Parathyroid adenoma (tissue), 2 donors: ENCODE results near the gene ATXN7.

ENCODE experiments used
- H2AFZ ChIP-seq: fragments of 300-600 bp; sonication (generic); one replicate; pipeline ENCODE4 v1.7.0; 2017; ENCODE audit warnings: antibody characterized with exemption, mild to moderate bottlenecking
- H3K27ac ChIP-seq: fragments of 300-600 bp; sonication (generic); one replicate; pipeline ENCODE4 v1.7.0; 2017
- H3K27me3 ChIP-seq: fragments of 300-600 bp; sonication (generic); one replicate; pipeline ENCODE4 v1.7.0; 2017; ENCODE audit warnings: low read length; ENCODE audit not compliant: control insufficient read depth, insufficient read depth
- H3K36me3 ChIP-seq: fragments of 300-600 bp; sonication (generic); one replicate; pipeline ENCODE4 v1.7.0; 2017; ENCODE audit warnings: low read length; ENCODE audit not compliant: control insufficient read depth, insufficient read depth
- H3K4me1 ChIP-seq: fragments of 300-600 bp; sonication (generic); one replicate; pipeline ENCODE4 v1.7.0; 2017; ENCODE audit warnings: control low read depth
- H3K4me2 ChIP-seq: fragments of 300-600 bp; sonication (generic); one replicate; pipeline ENCODE4 v1.7.0; 2017; ENCODE audit warnings: low read length
- H3K4me3 ChIP-seq: fragments of 300-600 bp; sonication (generic); one replicate; pipeline ENCODE4 v1.7.0; 2017; ENCODE audit warnings: low read depth, low read length
- H3K79me2 ChIP-seq: fragments of 300-600 bp; sonication (generic); one replicate; pipeline ENCODE4 v1.7.0; 2017; ENCODE audit warnings: control low read depth
- H3K9ac ChIP-seq: fragments of 300-600 bp; sonication (generic); one replicate; pipeline ENCODE4 v1.7.0; 2017; ENCODE audit warnings: mild to moderate bottlenecking
- H3K9me3 ChIP-seq: fragments of 300-600 bp; sonication (generic); one replicate; pipeline ENCODE4 v1.7.0; 2017; ENCODE audit warnings: low read length; ENCODE audit not compliant: control insufficient read depth
- TF ChIP-seq, protein P1 (sequence below): fragments of 300-600 bp; sonication (generic); IDR thresholded peaks from one replicate; pipeline ENCODE4 v1.7.0; 2017; ENCODE audit warnings: antibody characterized with exemption, mild to moderate bottlenecking
- donor health status: primary hyperparathyroidism.

The ATXN7 gene

GRCh38 chr3:63853106-63853505 is 10.6 kb upstream of the ATXN7 start:
- Histone ChIP-seq H3K27me3 (no peaks in the 10 kb centered on the region), H2AFZ (no peak overlapping the region), H3K36me3 (no peaks in the 10 kb centered on the region), H3K4me1 (no peaks in the 10 kb centered on the region), H3K4me2 (no peak overlapping the region), H3K9me3 (no peaks in the 10 kb centered on the region), H3K9ac (no peak overlapping the region), H3K79me2 (peaks cover 7% of the 10 kb centered on the region), H3K4me3 (no peak overlapping the region), H3K27ac (no peak overlapping the region)
- TF ChIP-seq, protein P1, sequence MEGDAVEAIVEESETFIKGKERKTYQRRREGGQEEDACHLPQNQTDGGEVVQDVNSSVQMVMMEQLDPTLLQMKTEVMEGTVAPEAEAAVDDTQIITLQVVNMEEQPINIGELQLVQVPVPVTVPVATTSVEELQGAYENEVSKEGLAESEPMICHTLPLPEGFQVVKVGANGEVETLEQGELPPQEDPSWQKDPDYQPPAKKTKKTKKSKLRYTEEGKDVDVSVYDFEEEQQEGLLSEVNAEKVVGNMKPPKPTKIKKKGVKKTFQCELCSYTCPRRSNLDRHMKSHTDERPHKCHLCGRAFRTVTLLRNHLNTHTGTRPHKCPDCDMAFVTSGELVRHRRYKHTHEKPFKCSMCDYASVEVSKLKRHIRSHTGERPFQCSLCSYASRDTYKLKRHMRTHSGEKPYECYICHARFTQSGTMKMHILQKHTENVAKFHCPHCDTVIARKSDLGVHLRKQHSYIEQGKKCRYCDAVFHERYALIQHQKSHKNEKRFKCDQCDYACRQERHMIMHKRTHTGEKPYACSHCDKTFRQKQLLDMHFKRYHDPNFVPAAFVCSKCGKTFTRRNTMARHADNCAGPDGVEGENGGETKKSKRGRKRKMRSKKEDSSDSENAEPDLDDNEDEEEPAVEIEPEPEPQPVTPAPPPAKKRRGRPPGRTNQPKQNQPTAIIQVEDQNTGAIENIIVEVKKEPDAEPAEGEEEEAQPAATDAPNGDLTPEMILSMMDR, result no peak

GRCh38 chr3:63855333-63855940 is 8.2 kb upstream of the ATXN7 start:
- no peaks in the 10 kb centered on the region for H3K36me3 ChIP-seq
- H3K9me3 ChIP-seq, result no peaks in the 10 kb centered on the region
- H3K27ac ChIP-seq, result no peak overlapping the region
- H3K27me3 ChIP-seq, result no peaks in the 10 kb centered on the region
- no peak overlapping the region for H2AFZ ChIP-seq
- no peak overlapping the region for H3K9ac ChIP-seq
- no peak overlapping the region for H3K4me2 ChIP-seq
- TF ChIP-seq, protein P1, result no peak
- H3K4me3 ChIP-seq, result no peak overlapping the region
- peaks cover 7% of the 10 kb centered on the region for H3K79me2 ChIP-seq
- no peaks in the 10 kb centered on the region for H3K4me1 ChIP-seq

- no peak overlapping the region for H2AFZ ChIP-seq
- no peak overlapping the region for H3K27ac ChIP-seq
- no peak overlapping the region for H3K4me3 ChIP-seq
- no peaks in the 10 kb centered on the region for H3K27me3 ChIP-seq
- H3K4me1 ChIP-seq, result no peaks in the 10 kb centered on the region
- no peaks in the 10 kb centered on the region for H3K36me3 ChIP-seq
- H3K9me3 ChIP-seq, result no peaks in the 10 kb centered on the region
- H3K79me2 ChIP-seq, result peaks cover 5% of the 10 kb centered on the region
- H3K9ac ChIP-seq, result no peak overlapping the region
- TF ChIP-seq, protein P1, result no peak
- no peak overlapping the region for H3K4me2 ChIP-seq
These were observed 6.4 kb upstream of the ATXN7 start for GRCh38 chr3:63857311-63857710.

DNA sequence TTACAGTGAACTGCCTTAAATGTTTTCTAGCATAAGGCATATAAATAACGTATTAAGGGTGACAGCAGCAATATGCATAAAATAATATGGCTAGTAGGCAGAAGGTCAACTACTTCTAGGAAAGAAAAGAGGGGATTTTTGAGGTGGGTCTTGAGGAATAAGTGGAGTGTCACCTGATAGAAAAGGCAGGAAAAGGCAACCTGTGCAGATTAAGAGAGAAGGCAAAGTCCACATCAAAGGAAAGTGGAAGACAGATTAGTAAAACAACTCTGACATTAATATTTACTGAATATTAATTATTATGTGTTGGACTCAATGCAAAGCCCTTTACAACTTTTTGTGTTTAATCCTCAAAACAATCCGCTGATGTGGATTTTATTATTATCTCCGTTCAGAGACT is 2.9 kb upstream of the ATXN7 start:
- Histone ChIP-seq H3K27ac (no peak overlapping the region), H3K9me3 (no peaks in the 10 kb centered on the region), H3K79me2 (peaks cover 11% of the 10 kb centered on the region), H3K27me3 (no peaks in the 10 kb centered on the region), H3K9ac (no peak overlapping the region), H3K4me3 (no peak overlapping the region), H2AFZ (no peak overlapping the region), H3K36me3 (no peaks in the 10 kb centered on the region), H3K4me2 (no peak overlapping the region), H3K4me1 (no peaks in the 10 kb centered on the region)
- TF ChIP-seq, protein P1, result no peak

- H2AFZ ChIP-seq, result no peak overlapping the region
- no peaks in the 10 kb centered on the region for H3K4me1 ChIP-seq
- H3K79me2 ChIP-seq, result peaks cover 11% of the 10 kb centered on the region
- H3K4me2 ChIP-seq, result no peak overlapping the region
- H3K9ac ChIP-seq, result no peak overlapping the region
- no peaks in the 10 kb centered on the region for H3K36me3 ChIP-seq
- H3K27me3 ChIP-seq, result no peaks in the 10 kb centered on the region
- TF ChIP-seq, protein P1, result no peak
- no peak overlapping the region for H3K4me3 ChIP-seq
- no peak overlapping the region for H3K27ac ChIP-seq
- H3K9me3 ChIP-seq, result no peaks in the 10 kb centered on the region
These were observed 2.4 kb upstream of the ATXN7 start for GRCh38 chr3:63861306-63861705.
